Stimulated activated CD4-positive, alpha-beta T cell treated with anti-CD3 and anti-CD28 coated beads, Interleukin-4, amount 100 ng/mL, for 24 hours (primary cell): Measurements from ENCODE around the gene PRKCZ.
"Not testable (repeated sequence)": the region's sequence is repeated elsewhere in the genome, so short reads cannot be mapped to it uniquely, and the experiment has no call there.

Source experiments
- DNase-seq: peaks from one replicate; pipeline ENCODE4 v3.0.0-alpha.2; 2020

PRKCZ gene

GRCh38 chr1:2104621-2105427, 54.6 kb downstream of the PRKCZ start:
- no peak for DNase-seq

- no peak for DNase-seq
Observed at GRCh38 chr1:2105781-2106524, 55.7 kb downstream of the PRKCZ start.

GRCh38 chr1:2106659-2107405, 56.6 kb downstream of the PRKCZ start:
- no peak for DNase-seq

- no peak for DNase-seq
Observed at GRCh38 chr1:2107586-2108212, 57.5 kb downstream of the PRKCZ start.

GRCh38 chr1:2108213-2108876, 58.1 kb downstream of the PRKCZ start:
- DNase-seq: no peak

- no peak for DNase-seq
Observed at GRCh38 chr1:2108877-2109580, 58.8 kb downstream of the PRKCZ start.

- DNase-seq: no peak
Observed at GRCh38 chr1:2109581-2110021, 59.4 kb downstream of the PRKCZ start.

GRCh38 chr1:2110191-2110737, 60.1 kb downstream of the PRKCZ start:
- DNase-seq: no peak

GRCh38 chr1:2110738-2111673, 60.8 kb downstream of the PRKCZ start:
- DNase-seq: no peak

- DNase-seq: no peak
Observed at GRCh38 chr1:2111674-2112035, 61.4 kb downstream of the PRKCZ start.

GRCh38 chr1:2112280-2112701, 62.1 kb downstream of the PRKCZ start:
- no peak for DNase-seq

GRCh38 chr1:2113620-2114135, 63.5 kb downstream of the PRKCZ start:
- DNase-seq: no peak

- DNase-seq: not testable (repeated sequence)
Observed at GRCh38 chr1:2114635-2115007, 64.4 kb downstream of the PRKCZ start.

GRCh38 chr1:2115008-2115641, 64.9 kb downstream of the PRKCZ start:
- DNase-seq: no peak

GRCh38 chr1:2115702-2116341, 65.6 kb downstream of the PRKCZ start:
- no peak for DNase-seq

GRCh38 chr1:2119886-2120285, 69.7 kb downstream of the PRKCZ start:
- no peak for DNase-seq

- DNase-seq: no peak
Observed at GRCh38 chr1:2121101-2121691, 71.0 kb downstream of the PRKCZ start.

- not testable (repeated sequence) for DNase-seq
Observed at GRCh38 chr1:2121794-2122193, 71.6 kb downstream of the PRKCZ start.
